Fibroblast of pulmonary artery (primary cell): Measurements from ENCODE around the gene CNDP2.

ENCODE experiments used
- DNase-seq: peaks from one replicate; pipeline ENCODE4 v3.0.0-alpha.2; 2010; ENCODE audit warnings: low read depth
- H3K4me3 ChIP-seq: replicated peaks from 2 replicates; pipeline ENCODE4 v1.5.1; 2011; ENCODE audit warnings: low read depth, mild to moderate bottlenecking, control low read depth, low read length, moderate library complexity
- TF ChIP-seq, protein P1 (sequence below): IDR thresholded peaks from 2 replicates; pipeline ENCODE4 v1.5.1; 2011; ENCODE audit warnings: mild to moderate bottlenecking, control low read depth, low read length, inconsistent platforms; ENCODE audit errors: missing control alignments

The CNDP2 gene

DNA sequence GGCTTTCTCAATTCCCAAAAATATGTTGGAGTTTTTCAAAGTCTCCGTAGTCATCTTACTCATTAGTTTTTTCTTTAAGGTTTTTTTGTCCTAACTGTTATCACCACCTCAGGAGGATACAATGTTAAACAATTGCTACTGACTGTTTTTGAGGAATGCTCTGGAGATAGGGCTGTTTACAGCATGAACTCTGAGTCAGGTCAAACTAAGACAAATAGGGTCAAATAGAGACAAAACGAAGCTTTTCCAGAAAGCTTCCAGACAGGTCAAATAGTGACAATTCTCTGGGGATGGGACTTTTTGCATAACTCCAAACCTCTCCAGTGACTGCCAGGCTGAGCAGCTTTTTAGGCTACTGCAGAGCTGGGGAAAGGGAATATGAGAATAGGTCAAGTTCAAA is 23.9 kb upstream of the CNDP2 start:
- TF ChIP-seq, protein P1, sequence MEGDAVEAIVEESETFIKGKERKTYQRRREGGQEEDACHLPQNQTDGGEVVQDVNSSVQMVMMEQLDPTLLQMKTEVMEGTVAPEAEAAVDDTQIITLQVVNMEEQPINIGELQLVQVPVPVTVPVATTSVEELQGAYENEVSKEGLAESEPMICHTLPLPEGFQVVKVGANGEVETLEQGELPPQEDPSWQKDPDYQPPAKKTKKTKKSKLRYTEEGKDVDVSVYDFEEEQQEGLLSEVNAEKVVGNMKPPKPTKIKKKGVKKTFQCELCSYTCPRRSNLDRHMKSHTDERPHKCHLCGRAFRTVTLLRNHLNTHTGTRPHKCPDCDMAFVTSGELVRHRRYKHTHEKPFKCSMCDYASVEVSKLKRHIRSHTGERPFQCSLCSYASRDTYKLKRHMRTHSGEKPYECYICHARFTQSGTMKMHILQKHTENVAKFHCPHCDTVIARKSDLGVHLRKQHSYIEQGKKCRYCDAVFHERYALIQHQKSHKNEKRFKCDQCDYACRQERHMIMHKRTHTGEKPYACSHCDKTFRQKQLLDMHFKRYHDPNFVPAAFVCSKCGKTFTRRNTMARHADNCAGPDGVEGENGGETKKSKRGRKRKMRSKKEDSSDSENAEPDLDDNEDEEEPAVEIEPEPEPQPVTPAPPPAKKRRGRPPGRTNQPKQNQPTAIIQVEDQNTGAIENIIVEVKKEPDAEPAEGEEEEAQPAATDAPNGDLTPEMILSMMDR: no peak
- peak; percentile 21 for DNase-seq
- no peak overlapping the region for H3K4me3 ChIP-seq

GRCh38 chr18:74473976-74474640 is 22.1 kb upstream of the CNDP2 start:
- no peak overlapping the region for H3K4me3 ChIP-seq
- no peak for DNase-seq
- TF ChIP-seq, protein P1: no peak

- TF ChIP-seq, protein P1: peak; percentile 84
- H3K4me3 ChIP-seq: no peak overlapping the region
- peak; percentile 36 for DNase-seq
These were observed 20.0 kb upstream of the CNDP2 start for GRCh38 chr18:74476140-74476539.

DNA sequence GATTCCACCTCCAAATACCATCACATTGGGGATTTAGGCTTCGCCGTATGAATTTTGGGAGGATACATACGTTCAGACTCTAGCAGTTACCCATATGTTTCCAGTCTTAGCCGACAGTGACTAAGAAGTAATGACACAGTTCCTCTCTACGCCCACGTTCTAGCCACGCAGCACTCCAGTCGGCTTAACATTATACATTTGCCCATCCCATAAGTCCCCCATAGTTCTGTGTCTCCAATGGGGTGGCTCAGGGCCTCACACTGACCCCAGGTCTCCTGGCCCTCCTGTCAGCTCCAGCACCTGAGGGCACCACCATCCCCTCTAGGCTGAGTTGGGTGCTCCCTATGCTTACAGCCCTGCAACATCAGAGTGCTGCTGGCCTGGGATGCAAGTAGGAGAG is 18.4 kb upstream of the CNDP2 start:
- H3K4me3 ChIP-seq: no peak overlapping the region
- TF ChIP-seq, protein P1: no peak
- no peak for DNase-seq

DNA sequence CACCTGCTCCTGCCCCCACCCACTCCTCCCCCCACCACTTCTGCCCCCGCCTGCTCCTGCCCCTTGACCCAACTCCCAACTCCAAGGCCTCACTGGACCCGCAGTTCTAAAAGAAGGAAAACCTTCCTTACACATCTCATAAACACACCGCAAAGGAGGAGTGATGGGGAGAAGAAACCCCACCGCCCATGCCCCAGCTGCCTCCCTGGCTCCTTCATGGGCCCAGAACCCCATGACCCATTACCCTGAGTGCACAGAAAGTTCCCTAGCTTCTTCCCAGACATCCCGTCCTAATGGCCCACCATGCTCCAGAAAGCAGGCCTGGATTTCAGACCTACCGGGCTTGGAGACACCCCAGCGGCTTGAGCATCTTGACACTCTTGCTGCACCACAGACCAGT is 17.8 kb upstream of the CNDP2 start:
- H3K4me3 ChIP-seq: no peak overlapping the region
- no peak for DNase-seq
- TF ChIP-seq, protein P1: no peak

DNA sequence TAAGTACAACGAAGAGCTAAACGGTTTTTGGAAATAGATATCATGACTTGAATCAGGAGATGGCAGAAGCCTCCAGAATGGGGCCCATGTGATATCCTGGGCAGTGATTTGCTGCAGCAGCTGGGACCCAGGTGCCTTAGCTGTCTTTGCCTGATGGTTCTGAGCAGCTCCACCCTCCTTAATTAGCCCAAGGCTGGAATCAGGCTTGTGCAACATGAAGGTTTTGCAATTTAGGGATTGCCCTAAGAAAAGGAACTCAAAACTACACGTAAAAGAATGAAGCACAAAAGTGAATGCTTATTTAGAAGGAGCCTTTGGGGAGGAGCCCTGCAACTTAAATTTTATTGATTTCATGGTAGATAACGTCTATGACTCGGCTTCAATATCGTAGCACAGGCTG is 17.3 kb upstream of the CNDP2 start:
- DNase-seq: no peak
- TF ChIP-seq, protein P1: no peak
- H3K4me3 ChIP-seq: no peak overlapping the region

DNA sequence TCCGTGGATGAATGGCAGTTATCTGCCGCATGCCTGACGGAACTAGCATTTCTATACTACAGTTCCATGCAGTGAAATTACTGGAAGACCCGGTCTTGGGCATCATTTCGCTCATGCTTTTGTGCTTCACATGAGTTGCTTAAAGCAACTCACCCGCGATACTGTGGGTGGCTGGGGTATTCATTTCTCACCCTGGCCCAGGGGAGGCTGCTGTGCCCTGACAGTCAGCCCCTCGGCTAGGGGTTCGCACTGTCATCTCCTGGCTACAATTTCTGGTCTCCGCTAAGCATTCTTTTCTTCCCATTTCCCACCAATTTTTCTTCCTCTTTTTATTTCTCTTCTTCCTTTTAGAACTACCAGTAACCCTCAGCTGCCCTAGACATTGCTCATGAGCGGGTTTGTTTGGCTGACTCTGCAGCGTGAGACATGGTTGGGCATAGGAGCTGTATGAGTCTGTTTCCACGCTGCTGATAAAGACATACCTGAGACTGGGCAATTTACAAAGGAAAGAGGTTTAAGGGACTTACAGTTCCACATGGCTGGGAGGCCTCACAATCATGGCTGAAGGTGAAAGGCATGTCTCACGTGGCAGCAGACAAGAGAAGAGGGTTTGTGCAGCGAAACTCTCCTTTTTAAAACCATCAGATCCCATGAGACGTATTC is 16.5 kb upstream of the CNDP2 start:
- no peak for DNase-seq
- TF ChIP-seq, protein P1: no peak

More for the DNA sequence above, 16.5 kb upstream of the CNDP2 start:
- no peak overlapping the region for H3K4me3 ChIP-seq
